Uterus (tissue), 2 donors: ENCODE data around the gene ALG12.

Experiments
- POLR2A ChIP-seq, 2 donors: fragments of 450-650 bp; IDR thresholded peaks; one replicate each; pipeline ENCODE4 v1.6.1; 2016; ENCODE audit warnings: antibody characterized with exemption in 2 of 2, mild to moderate bottlenecking in 1 of 2, moderate library complexity in 1 of 2
- TF ChIP-seq, protein P1 (sequence below), 4 experiments: fragments of 200-600 bp in 2 of 4; fragments of 450-650 bp in 2 of 4; sonication (generic) in 2 of 4; IDR thresholded peaks; one replicate each; pipeline ENCODE4 v1.5.1; 2016 to 2019; ENCODE audit warnings: antibody characterized with exemption in 4 of 4, mild to moderate bottlenecking in 2 of 4, moderate library complexity in 1 of 4

DNA sequence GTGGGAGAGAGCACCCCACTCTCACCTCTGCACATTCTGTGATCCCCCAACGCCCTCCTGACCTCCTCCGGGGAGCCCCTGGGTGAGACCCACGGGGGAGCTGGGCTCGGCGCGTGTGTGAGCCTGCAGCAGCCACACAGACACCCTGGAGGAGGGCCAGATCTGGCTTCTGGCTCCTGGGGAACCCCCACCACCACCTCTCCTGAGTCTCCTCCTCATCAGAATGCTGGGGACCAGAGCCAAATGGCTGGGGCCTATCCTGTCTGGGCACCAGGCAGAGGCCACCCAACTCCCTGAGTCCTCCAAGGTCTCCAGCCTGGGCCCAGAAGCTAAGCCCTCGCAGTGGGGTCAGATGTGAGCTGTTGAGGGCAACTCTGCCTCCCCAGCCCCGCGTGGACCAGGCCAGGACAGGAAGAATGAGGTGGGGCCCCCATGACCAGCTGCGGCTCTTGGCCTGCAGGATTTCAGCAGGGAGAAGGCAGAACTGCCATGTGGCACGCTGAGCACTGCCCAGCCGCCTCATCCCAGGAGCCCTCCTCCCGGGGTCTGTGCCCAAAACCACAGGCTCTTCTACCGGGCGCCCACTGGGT lies 36.8 kb upstream of the ALG12 start:
- no peak for TF ChIP-seq POLR2A (IDR thresholded peaks at IDR 0.05)
- TF ChIP-seq, protein P1, sequence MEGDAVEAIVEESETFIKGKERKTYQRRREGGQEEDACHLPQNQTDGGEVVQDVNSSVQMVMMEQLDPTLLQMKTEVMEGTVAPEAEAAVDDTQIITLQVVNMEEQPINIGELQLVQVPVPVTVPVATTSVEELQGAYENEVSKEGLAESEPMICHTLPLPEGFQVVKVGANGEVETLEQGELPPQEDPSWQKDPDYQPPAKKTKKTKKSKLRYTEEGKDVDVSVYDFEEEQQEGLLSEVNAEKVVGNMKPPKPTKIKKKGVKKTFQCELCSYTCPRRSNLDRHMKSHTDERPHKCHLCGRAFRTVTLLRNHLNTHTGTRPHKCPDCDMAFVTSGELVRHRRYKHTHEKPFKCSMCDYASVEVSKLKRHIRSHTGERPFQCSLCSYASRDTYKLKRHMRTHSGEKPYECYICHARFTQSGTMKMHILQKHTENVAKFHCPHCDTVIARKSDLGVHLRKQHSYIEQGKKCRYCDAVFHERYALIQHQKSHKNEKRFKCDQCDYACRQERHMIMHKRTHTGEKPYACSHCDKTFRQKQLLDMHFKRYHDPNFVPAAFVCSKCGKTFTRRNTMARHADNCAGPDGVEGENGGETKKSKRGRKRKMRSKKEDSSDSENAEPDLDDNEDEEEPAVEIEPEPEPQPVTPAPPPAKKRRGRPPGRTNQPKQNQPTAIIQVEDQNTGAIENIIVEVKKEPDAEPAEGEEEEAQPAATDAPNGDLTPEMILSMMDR (IDR thresholded peaks at IDR 0.05): no peak
